ENCODE results near the gene GABRB2. TPM values are rescaled to one million over a fixed set of nuclear protein-coding genes. Genes with fewer than 3 reads are reported as not detected.

GABRB2 gene
- total RNA-seq, 1 experiment from 2014 or later: not detected

DNA sequence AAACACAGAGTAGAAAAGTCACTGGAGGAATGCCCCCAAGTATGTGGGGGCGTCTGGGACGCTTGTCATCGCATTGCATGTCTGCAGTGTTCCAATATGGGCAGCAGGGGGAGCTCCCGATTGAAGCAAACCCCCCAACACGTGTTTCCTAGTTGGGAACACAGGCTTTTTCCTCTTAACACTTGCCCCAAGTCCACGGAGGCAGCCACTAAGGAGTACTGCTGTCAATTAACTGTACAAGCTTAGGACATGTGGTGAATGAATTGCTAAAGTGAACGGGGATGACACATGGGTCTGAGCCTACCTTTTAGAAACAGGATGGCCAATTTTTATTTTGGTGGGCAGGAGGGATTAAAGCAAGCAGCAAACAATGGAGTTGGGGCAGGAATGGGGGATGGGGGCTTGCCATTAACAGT, 2.2 kb downstream of the GABRB2 start:
- TF ChIP-seq, protein P1, sequence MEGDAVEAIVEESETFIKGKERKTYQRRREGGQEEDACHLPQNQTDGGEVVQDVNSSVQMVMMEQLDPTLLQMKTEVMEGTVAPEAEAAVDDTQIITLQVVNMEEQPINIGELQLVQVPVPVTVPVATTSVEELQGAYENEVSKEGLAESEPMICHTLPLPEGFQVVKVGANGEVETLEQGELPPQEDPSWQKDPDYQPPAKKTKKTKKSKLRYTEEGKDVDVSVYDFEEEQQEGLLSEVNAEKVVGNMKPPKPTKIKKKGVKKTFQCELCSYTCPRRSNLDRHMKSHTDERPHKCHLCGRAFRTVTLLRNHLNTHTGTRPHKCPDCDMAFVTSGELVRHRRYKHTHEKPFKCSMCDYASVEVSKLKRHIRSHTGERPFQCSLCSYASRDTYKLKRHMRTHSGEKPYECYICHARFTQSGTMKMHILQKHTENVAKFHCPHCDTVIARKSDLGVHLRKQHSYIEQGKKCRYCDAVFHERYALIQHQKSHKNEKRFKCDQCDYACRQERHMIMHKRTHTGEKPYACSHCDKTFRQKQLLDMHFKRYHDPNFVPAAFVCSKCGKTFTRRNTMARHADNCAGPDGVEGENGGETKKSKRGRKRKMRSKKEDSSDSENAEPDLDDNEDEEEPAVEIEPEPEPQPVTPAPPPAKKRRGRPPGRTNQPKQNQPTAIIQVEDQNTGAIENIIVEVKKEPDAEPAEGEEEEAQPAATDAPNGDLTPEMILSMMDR (IDR thresholded peaks at IDR 0.05; ENCODE audit: unreplicated experiment): peak; percentile 97
- H3K27me3 Mint-ChIP-seq (ENCODE audit: insufficient read depth, unreplicated experiment): peaks cover 93% of the 10 kb centered on the region
- H3K4me3 Mint-ChIP-seq (ENCODE audit: unreplicated experiment): no peak overlapping the region
- H3K36me3 Mint-ChIP-seq (ENCODE audit: insufficient read depth, unreplicated experiment): no peaks in the 10 kb centered on the region
- no peak overlapping the region for H3K27ac Mint-ChIP-seq (ENCODE audit: low read depth, unreplicated experiment)
- intact Hi-C loops (cut with micrococcal nuclease): loop anchor here (1.0 to 10.0 kb wide), 5 partner anchors 132 to 1860 kb away; no protein-coding TSS in a partner anchor
- peaks cover 11% of the 10 kb centered on the region for H3K4me1 Mint-ChIP-seq (ENCODE audit: insufficient read depth, unreplicated experiment)
- BruUV-seq (replicated peaks): no TSS peak
- DNase-seq (ENCODE audit: unreplicated experiment): peak; percentile 72
- ChIA-PET POLR2A (interaction anchor here (1.4 kb wide), 1 partner anchor 132 kb away, joined by 3 read pairs; no protein-coding TSS in a partner anchor), CTCF (interaction anchor here (0.6 to 4.8 kb wide), 40 partner anchors 9 to 1803 kb away, joined by 3 to 35 read pairs (median 4); no protein-coding TSS in a partner anchor)
- no peaks in the 10 kb centered on the region for H3K9me3 Mint-ChIP-seq (ENCODE audit: unreplicated experiment)

DNA sequence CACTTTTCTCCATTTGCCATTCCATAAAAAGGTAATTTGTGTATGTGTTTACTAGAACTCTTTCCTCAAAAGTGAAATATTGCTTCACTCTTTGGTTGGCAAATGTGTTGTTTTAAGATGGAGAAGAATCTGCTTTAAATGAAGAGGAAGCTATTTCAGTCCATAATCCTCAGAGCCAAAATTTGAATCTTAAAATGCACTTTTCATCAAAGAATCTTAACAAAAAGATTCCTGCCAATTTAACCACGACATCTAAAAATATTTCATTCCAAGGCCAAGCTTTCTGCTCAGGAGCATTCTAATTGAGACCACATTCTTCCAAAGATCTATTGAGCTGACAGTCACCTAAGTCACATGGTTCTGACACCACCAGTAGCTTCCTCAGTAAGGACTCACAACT, 7.5 kb downstream of the GABRB2 start:
- Mint-ChIP-seq H3K27me3 (ENCODE audit: insufficient read depth, unreplicated experiment) (peaks cover 82% of the 10 kb centered on the region), H3K4me3 (ENCODE audit: unreplicated experiment) (no peak overlapping the region), H3K36me3 (ENCODE audit: insufficient read depth, unreplicated experiment) (no peaks in the 10 kb centered on the region), H3K4me1 (ENCODE audit: insufficient read depth, unreplicated experiment) (no peaks in the 10 kb centered on the region), H3K27ac (ENCODE audit: low read depth, unreplicated experiment) (no peak overlapping the region), H3K9me3 (ENCODE audit: unreplicated experiment) (no peaks in the 10 kb centered on the region)
- DNase-seq (ENCODE audit: unreplicated experiment): no peak
- BruUV-seq (replicated peaks): no TSS peak
- ChIA-PET CTCF (interaction anchor here (0.6 to 1.3 kb wide), 5 partner anchors 108 to 1870 kb away, joined by 3 to 5 read pairs (median 4); no protein-coding TSS in a partner anchor), POLR2A (no interaction called here)
- intact Hi-C loops (cut with micrococcal nuclease): loop anchor here (10.0 kb wide), 1 partner anchor 734 kb away; no protein-coding TSS in a partner anchor
- TF ChIP-seq, protein P1 (IDR thresholded peaks at IDR 0.05; ENCODE audit: unreplicated experiment): no peak

DNA sequence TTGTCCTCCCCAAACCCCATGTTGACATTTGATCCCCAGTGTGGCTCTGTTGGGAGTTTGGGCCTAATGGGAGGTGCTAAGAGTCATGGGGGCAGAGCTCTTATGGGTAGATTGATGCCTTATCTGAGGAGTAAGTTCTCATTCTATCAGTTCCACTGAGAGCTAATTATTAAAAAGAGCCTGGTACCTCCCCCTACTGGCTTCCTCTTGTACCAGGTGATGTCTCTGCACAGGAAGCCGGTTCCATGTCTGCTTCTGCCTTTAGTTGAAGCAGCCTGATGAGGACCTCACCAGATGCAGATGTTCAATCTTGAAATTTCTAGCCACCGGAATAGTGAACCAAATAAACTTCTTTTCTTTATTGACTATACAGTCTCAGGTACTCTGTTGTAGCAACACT, 10.8 kb downstream of the GABRB2 start:
- Mint-ChIP-seq H3K4me3 (ENCODE audit: unreplicated experiment) (no peak overlapping the region), H3K27ac (ENCODE audit: low read depth, unreplicated experiment) (no peak overlapping the region), H3K36me3 (ENCODE audit: insufficient read depth, unreplicated experiment) (no peaks in the 10 kb centered on the region), H3K27me3 (ENCODE audit: insufficient read depth, unreplicated experiment) (peaks cover 72% of the 10 kb centered on the region), H3K4me1 (ENCODE audit: insufficient read depth, unreplicated experiment) (no peaks in the 10 kb centered on the region), H3K9me3 (ENCODE audit: unreplicated experiment) (no peaks in the 10 kb centered on the region)
- BruUV-seq (replicated peaks): no TSS peak
- TF ChIP-seq, protein P1 (IDR thresholded peaks at IDR 0.05; ENCODE audit: unreplicated experiment): peak; percentile 28
- CTCF ChIA-PET: interaction anchor here (0.6 to 1.4 kb wide), 9 partner anchors 8 to 1030 kb away, joined by 3 to 9 read pairs (median 3); no protein-coding TSS in a partner anchor
- POLR2A ChIA-PET: no interaction called here
- peak; percentile 24 for DNase-seq (ENCODE audit: unreplicated experiment)
- intact Hi-C loops (cut with micrococcal nuclease): loop anchor here (2.0 to 10.0 kb wide), 3 partner anchors 565 to 1027 kb away; no protein-coding TSS in a partner anchor

DNA sequence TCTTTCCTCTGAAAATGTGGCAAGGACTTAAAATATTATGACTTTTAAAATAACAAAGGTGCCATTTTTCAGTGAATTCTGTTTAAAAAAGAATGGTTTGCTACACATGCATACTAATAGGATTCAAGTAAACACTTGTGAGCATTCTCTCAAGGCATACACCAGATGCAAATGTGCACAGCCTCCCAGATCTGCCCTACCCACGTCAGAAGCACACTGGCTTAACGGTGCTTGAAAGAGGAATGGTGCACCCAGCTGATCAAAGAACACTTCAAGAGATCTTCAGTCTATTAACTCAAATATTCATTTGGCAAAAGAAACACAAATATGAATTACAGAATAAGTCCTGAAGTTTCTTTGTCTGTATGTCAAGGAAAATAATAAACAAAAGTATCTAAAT, 15.8 kb downstream of the GABRB2 start:
- intact Hi-C loops (cut with micrococcal nuclease): loop anchor here (10.0 kb wide), 1 partner anchor 726 kb away; no protein-coding TSS in a partner anchor
- Mint-ChIP-seq H3K27me3 (ENCODE audit: insufficient read depth, unreplicated experiment) (peaks cover 81% of the 10 kb centered on the region), H3K36me3 (ENCODE audit: insufficient read depth, unreplicated experiment) (no peaks in the 10 kb centered on the region), H3K4me3 (ENCODE audit: unreplicated experiment) (no peak overlapping the region), H3K4me1 (ENCODE audit: insufficient read depth, unreplicated experiment) (no peaks in the 10 kb centered on the region), H3K27ac (ENCODE audit: low read depth, unreplicated experiment) (no peak overlapping the region), H3K9me3 (ENCODE audit: unreplicated experiment) (no peaks in the 10 kb centered on the region)
- DNase-seq (ENCODE audit: unreplicated experiment): no peak
- ChIA-PET POLR2A (interaction anchor here (0.6 kb wide), 1 partner anchor 946 kb away, joined by 4 read pairs; no protein-coding TSS in a partner anchor), CTCF (interaction anchor here (1.3 to 2.4 kb wide), 2 partner anchors 13 to 1092 kb away, joined by 3 to 11 read pairs; no protein-coding TSS in a partner anchor)
- TF ChIP-seq, protein P1 (IDR thresholded peaks at IDR 0.05; ENCODE audit: unreplicated experiment): no peak
- no TSS peak for BruUV-seq (replicated peaks)
